Thyroid gland (tissue), 4 donors: ENCODE measurements around the gene NMT1.

ENCODE experiments used
- POLR2A ChIP-seq, 2 donors: fragments of 450-650 bp; IDR thresholded peaks; one replicate each; pipeline ENCODE4 v1.6.1; 2017; ENCODE audit warnings: antibody characterized with exemption in 2 of 2, mild to moderate bottlenecking in 2 of 2, moderate library complexity in 1 of 2
- TF ChIP-seq, protein P1 (sequence below), 6 experiments: fragments of 200-600 bp in 3 of 6; fragments of 450-650 bp in 3 of 6; sonication (generic) in 3 of 6; IDR thresholded peaks; one replicate each; pipeline ENCODE4 v1.5.1; 2016 to 2019; ENCODE audit warnings: antibody characterized with exemption in 6 of 6, mild to moderate bottlenecking in 2 of 6, inconsistent platforms in 1 of 6, moderate library complexity in 1 of 6

- TF ChIP-seq, protein P1, sequence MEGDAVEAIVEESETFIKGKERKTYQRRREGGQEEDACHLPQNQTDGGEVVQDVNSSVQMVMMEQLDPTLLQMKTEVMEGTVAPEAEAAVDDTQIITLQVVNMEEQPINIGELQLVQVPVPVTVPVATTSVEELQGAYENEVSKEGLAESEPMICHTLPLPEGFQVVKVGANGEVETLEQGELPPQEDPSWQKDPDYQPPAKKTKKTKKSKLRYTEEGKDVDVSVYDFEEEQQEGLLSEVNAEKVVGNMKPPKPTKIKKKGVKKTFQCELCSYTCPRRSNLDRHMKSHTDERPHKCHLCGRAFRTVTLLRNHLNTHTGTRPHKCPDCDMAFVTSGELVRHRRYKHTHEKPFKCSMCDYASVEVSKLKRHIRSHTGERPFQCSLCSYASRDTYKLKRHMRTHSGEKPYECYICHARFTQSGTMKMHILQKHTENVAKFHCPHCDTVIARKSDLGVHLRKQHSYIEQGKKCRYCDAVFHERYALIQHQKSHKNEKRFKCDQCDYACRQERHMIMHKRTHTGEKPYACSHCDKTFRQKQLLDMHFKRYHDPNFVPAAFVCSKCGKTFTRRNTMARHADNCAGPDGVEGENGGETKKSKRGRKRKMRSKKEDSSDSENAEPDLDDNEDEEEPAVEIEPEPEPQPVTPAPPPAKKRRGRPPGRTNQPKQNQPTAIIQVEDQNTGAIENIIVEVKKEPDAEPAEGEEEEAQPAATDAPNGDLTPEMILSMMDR (IDR thresholded peaks at IDR 0.05), result no peak
- TF ChIP-seq POLR2A (IDR thresholded peaks at IDR 0.05), result no peak
Observed at GRCh38 chr17:45111850-45112249, 50.7 kb downstream of the NMT1 start.
